Stimulated activated CD4-positive, alpha-beta T cell treated with anti-CD3 and anti-CD28 coated beads, Interleukin-1b, Interleukin-23, amount 100 ng/mL, for 24 hours (primary cell): ENCODE measurements around the gene TDRD6.

Experiments used
- DNase-seq, 4 experiments: peaks; one replicate each; pipeline ENCODE4 v3.0.0-alpha.2; 2020; ENCODE audit warnings: low read depth in 4 of 4, low spot score in 1 of 4

TDRD6 gene

DNA sequence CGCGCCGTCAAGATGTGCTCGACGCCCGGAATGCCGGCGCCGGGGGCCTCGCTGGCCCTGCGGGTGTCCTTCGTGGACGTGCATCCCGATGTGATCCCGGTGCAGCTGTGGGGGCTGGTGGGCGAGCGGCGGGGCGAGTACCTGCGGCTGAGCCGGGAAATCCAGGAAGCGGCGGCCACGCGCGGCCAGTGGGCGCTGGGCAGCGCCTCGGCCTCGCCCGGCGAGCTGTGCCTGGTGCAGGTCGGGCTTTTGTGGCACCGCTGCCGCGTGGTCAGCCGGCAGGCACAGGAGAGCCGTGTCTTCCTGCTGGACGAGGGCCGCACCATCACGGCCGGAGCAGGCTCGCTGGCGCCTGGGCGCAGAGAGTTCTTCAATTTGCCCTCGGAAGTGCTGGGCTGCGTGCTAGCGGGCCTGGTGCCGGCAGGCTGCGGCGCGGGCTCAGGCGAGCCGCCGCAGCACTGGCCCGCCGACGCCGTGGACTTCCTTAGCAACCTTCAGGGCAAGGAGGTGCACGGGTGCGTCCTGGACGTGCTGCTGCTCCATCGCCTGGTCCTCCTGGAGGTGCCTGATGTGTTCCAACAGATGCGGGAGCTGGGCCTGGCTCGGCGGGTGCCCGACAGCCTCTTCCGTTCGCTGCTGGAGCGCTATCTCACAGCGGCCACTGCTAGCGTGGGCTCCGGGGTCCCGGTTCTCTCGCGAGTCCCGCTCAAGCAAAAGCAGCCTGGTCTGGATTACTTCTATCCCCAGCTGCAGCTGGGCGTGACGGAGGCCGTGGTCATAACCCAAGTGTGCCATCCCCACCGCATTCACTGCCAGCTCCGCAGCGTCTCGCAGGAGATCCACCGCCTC is 656 bp downstream of the TDRD6 start:
- no peak for DNase-seq

DNA sequence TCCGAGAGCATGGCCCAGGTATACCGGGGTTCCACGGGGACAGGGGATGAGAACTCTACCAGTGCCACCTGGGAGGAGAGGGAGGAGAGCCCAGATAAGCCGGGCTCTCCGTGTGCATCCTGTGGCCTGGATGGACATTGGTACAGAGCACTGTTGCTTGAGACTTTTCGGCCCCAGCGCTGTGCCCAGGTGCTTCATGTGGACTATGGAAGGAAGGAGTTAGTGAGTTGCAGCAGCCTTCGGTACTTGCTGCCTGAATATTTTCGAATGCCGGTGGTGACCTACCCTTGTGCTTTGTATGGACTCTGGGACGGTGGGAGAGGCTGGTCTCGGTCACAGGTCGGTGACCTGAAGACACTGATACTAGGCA is 1.3 kb downstream of the TDRD6 start:
- no peak for DNase-seq

DNA sequence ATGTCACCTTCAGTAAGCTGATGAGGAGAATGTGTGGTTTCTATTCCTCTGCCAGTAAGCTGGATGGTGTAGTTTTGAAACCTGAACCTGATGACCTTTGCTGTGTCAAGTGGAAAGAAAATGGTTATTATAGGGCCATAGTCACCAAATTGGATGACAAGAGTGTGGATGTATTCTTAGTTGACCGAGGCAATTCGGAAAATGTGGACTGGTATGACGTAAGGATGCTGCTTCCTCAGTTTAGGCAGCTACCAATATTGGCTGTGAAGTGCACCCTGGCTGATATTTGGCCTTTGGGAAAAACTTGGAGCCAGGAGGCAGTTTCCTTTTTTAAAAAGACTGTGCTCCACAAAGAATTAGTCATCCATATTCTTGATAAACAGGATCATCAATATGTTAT is 2.0 kb downstream of the TDRD6 start:
- DNase-seq = no peak

DNA sequence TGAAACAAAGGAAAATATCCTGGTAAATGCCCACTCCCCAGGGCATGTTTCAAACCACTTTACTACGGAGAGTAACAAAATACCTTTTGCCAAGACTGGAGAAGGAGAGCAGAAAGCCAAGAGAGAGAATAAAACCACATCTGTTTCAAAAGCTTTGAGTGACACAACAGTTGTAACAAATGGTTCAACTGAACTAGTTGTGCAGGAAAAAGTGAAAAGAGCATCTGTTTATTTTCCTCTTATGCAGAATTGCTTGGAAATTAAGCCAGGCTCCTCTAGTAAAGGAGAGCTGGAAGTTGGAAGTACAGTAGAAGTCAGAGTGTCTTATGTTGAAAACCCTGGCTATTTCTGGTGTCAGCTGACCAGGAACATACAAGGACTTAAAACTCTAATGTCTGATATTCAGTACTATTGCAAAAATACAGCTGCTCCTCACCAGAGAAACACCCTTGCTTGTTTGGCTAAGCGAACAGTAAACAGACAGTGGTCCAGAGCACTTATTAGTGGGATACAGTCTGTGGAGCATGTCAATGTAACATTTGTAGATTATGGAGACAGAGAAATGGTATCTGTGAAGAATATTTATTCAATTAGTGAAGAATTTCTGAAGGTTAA is 2.6 kb downstream of the TDRD6 start:
- DNase-seq = no peak

DNA sequence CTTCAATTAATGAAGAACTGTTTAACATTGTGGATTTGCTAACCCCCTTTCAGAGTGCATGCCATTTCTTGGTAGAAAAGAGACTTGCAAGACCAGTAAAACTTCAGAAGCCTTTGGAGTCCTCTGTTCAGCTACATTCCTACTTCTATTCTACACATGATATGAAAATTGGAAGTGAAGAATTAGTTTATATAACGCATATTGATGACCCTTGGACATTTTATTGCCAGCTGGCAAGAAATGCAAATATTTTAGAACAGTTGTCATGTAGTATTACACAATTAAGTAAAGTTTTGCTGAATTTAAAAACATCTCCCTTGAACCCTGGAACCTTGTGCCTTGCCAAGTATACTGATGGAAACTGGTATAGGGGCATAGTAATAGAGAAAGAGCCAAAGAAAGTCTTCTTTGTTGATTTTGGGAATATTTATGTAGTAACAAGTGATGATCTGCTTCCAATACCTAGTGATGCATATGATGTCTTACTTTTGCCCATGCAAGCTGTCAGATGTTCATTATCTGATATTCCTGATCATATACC is 3.3 kb downstream of the TDRD6 start:
- DNase-seq = no peak

DNA sequence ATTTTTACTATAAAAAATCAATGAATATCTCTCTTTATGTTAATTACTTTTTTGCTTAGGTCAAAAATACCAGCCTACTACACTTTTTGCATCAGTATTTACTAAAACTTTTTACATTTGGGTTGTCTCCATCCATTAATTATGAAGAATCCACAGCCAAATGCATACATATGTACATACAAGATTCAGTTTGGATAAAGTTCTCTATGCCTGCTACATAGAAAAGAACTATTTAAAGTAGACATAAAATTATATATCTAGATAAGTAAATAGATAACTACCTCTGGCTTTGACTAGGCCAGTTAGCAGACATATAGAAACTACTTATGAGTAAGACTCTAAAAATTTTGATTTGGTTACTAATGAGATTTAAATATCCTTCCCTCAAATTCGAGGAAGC is 12.3 kb downstream of the TDRD6 start:
- no peak for DNase-seq

DNA sequence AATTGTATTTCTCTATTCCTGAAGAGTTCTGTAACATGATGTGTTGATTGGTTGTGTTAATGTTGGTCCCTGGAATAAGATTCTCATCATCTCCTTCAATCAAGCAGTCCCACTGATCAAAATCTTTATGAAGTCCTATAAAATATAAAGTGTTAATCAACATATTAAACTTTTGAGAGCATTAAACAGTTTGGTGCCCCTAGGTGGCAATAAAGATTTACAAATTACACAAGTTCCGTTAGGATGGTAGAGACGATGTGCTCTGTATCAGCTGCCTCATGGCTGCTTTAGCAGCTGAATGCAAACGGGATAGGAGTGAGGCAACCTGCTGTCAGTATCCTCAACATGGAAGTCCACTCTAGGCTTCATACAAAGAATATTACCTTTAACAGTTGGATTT is 16.9 kb downstream of the TDRD6 start:
- DNase-seq = no peak

DNA sequence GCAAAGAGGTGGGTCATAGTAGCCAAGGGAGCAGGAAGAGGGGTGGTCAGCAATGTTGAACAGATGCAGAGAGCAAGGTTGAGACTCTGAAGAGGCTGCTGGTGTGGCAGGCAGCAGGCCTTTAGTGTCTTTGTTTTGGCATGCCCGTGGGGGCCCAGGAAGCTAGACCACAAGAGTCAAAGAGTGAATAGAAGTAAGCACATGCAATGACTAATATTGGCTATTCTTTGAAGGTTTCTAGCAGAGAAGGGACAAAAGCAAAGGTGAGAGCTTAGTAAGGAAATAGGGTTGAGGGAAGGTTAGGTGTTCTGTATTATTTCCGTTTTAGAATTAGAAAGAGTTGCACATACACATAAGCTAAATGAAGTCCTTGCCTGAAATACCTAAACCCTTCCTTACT is 18.8 kb downstream of the TDRD6 start:
- DNase-seq = no peak

DNA sequence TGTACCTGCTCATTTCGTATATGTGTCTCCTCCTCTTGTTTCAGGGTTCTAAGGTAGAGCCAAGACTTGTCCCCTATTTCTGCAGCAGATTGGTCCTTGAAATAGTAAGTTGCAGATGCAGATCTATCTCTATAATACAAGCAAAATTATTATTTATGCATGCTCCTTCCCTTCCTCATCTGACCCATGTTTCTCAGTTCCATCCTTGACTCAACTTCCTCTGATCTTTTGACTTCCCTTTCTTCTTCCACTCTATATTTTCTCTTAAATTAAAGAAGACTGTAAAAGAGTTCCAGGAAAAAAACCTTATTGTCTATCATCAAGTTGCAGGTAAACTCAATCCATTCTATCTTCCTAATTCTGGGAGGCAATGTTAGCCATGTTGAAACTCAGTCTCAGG is 23.8 kb downstream of the TDRD6 start:
- no peak for DNase-seq

DNA sequence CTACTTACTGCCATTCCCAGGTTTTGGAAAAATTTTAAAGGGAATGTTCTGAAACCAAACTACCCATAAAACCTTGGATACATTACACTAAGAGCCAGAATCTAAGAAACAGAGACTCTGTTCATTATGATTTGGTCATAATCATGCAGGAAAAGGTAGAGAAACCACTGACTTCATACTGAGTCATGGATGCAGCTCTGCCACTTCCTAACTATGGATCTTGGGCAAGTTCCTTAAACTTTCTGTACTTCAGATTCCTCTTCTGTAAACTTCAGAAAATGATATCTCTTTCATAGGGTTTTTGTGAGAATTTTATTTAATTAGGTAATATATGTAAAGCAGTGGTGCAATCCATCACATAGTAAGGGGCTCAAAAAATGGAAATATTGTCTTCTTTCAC is 27.5 kb downstream of the TDRD6 start:
- no peak for DNase-seq

DNA sequence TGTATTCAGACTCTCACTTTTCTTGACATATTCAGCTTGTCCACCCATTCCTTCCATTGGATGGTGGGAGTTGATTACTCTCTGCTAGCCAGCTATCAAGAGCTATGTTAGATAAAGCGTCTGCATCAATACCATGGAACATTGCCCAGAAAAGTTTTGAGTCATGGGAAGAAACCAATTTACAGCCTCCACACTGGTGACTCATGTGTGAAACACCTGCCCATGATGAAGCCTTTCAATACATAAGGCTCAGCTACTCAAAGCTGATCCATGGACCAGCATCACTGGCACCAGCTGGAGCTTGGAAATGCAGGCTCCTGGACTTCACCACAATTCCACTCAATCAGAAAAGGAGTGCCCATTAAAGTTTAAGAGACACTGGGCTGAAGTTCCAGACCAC is 31.4 kb downstream of the TDRD6 start:
- no peak for DNase-seq

DNA sequence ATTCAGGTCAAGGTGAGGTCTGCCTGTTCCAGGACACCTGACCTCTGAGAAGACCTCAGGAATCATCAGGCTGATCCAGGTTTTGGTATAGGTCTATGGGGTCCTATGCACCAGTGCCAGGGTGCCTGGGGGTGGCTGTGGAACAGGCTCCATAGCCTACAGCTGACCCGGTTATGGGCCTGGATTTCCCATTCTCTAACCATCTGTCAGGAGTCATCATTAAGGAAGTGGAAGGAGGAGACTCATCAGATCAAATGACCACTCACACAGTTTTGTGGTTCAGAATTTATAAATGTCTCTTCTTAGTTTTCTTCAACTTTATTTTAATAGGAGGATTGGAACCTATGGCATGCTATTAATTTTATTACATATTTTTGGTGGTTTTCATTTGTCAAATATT is 32.7 kb downstream of the TDRD6 start:
- no peak for DNase-seq

DNA sequence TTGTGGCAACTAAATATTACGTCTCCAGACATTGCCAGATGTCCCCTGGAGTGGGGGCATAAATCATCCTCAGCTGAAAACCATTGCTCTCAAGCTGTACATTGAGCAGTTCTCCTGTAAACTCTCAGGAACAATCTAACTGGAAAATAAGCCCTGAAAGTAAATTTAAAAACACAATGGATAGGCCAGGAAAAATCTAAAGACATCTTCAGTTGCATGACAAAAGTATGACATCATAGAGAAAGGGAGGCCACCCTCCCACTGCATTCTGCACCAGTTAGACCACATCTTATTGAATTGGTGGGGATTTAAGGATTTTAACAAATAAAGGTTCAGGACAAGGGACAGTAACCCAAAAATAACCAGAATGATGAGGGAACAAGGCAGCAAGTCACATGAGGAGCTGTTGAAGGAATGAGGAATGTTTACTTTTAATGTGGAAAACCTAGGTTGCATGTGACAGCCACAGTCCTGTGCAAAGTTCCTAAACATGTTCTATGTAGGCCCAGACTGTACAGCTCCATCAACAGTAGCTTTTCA is 42.2 kb downstream of the TDRD6 start:
- DNase-seq = no peak

DNA sequence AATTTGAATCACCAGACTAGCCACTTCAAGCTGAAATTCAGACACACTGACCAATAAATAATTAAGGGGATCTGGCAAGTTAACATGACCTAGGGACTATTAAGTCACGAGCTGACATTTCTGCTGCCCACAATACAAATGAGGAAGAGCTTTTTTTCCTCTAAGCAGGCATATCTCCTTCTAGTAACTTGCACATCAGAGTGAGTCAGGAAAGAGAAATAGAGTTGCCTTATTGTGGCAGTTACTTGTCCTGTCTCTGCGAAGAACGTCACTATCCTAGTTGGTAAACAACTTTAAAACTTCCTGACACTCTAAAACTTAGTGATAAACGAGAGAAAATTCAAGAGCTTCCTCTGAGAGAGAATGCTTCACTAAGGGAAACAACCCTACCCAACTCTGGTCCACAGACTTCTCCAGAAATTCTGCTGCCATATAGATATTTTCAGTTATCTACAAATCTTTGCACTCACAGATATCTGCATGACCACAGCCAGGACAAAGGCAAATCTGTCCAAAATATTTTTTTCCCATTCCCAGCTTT is 43.3 kb downstream of the TDRD6 start:
- DNase-seq = no peak

DNA sequence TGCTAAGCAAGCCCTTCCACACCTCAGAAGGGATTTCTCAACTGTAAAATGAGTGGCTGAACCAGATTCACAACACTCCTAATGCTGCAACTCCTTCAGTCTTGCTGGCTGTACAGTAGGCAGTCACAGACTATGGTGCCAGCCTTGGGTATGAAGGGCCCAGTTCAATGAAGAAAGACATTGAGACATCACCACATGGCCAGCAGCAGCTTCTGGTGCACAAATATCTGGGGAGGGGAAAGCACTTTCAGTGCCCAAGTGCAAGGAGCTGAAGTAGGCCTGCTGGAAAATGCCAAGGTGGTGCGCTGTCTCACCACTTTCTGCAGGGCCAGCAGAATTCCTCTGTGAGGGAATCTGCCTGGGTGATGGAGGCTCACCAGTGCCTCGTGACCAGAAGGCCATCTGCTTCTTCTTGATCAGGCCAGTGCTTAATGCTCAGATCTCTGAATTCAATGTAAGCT is 45.7 kb downstream of the TDRD6 start:
- no peak for DNase-seq

DNA sequence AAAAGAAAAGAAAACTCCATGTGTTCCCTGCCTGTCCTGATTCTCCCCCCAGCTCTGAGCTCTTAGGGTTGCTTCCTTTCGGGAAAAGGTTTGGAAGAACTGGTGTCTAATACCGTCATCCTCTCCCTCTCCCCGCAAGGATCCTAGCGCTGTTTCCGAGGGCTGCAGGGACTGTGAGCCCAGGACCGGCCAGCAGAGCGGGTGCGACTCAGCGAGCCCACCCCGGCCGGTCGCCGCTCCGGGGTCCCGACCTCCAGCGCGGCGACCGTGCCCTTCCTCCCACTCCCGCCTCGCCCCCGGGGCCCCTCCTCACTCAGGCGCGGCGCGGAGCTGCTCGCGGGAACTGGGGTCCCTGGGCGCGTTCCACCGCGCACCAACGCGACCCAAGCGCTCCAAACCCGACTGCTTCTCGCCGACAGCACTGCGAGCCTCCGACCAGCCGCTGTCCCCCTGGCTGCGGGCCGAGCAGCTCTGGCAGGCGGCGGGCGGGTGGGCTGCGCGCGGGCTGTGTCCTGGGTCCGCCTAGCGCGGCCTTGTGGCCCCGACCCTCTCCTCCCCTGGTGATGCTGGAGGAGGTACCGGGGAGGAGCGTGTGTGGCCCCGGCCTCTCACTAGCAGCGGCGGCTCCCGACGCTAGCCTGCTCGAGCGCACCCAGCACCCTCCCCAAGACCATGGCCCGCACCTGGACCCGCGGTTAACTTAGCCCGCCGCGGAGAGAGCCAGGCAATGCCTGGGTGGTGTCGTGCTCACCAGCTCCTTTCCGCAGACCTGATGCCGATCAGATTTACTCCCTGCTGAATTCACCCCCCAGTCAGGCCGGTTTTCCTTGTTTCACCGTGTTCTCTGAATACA is 47.4 kb downstream of the TDRD6 start, which contains the start of gene PLA2G7:
Gene PLA2G7 (minus strand): TSS at position 509 of the 853 bp plus-strand sequence. CDS start 12,484 bp downstream, outside the sequence.
- no peak for DNase-seq

DNA sequence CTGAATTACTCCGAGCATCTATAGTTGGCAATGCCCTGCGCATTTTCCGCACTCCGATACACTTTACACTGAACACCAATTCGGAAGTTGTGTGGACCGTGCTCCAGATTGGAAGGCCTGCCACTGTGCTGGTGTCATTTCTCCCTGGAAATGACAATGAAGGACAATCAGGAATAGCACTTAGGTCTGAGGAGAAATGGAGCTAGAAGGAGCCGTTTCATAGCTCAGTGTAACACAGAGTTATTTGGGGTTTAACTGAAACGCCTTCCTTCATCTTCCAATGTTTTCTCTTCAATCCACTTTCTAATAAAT is 48.0 kb downstream of the TDRD6 start:
- DNase-seq = no peak

DNA sequence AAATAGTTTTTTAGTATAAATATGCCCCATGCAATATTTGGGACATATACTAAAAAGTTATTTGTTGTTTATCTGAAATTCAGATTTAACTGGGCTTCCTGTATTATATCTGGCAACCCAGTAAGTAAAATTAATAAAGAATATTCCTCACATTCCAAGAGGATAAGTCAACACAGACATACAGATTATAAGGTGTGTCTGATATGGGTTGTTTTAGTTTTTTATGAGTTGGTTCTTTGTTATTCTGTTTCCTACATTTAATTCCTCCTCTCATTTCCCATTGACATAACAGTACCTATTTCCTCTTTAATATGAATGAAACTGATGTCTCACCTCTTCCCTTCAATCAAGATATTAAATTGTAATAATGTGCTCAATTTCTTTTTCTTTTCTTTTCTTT is 49.2 kb downstream of the TDRD6 start:
- DNase-seq = no peak

DNA sequence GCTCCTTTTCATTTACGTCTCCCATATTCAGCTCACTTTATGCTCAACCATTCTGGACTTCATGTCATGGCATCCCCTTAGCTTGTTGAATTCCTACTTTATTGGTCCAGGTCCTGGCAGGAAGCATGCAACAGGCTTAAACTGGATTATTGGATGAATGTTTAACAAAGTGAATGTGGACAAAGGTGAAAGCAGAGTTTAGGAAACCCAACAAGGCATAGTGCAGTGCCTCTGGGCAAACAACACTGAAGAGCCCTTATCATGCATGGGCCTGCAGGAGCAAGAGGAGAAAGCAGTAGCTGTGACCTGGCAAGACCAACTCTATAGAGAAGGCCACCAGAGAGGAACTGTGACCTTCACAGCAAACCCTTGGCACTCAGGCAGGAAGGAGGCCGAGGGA is 53.8 kb downstream of the TDRD6 start:
- no peak for DNase-seq

DNA sequence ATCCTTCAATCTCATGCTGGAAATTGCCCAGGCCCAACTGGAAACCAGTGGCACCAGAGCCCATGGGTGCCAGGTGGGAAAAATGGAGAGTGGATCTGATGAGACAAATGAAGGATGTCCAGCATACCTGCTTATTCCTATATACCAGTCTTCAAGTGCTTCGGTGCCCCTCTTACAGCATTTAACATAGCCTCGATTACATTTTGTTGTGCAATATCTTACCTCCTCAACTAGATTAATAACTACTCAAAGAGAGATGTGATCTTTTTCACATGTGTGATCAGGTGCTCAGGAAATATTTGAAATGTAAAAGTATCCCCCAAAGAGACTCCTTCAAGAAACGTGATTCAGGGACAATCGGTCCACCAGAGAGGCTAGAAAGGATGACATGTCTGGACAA is 54.2 kb downstream of the TDRD6 start:
- no peak for DNase-seq
